Upper lobe of left lung (tissue), 4 donors: ENCODE measurements around the gene GRIN2D.

Experiments
- EP300 ChIP-seq, 4 donors: sonication (generic); formaldehyde crosslinking; IDR thresholded peaks; one replicate each; pipeline ENCODE4 v1.5.1; 2017; ENCODE audit warnings: antibody characterized with exemption in 4 of 4, control low read depth in 2 of 4
- POLR2A ChIP-seq, 4 donors: fragments of 450-650 bp; IDR thresholded peaks; one replicate each; pipeline ENCODE4 v1.5.1; 2016 to 2017; ENCODE audit warnings: antibody characterized with exemption in 4 of 4, mild to moderate bottlenecking in 2 of 4
- TF ChIP-seq, protein P1 (sequence below), 6 experiments: fragments of 450-650 bp in 4 of 6; fragments of 200-600 bp in 2 of 6; sonication (generic) in 2 of 6; IDR thresholded peaks; one replicate each; pipeline ENCODE4 v1.5.1; 2016 to 2019; ENCODE audit warnings: antibody characterized with exemption in 6 of 6

GRCh38 chr19:48442116-48443035 lies 48.9 kb downstream of the GRIN2D start:
- TF ChIP-seq, protein P1, sequence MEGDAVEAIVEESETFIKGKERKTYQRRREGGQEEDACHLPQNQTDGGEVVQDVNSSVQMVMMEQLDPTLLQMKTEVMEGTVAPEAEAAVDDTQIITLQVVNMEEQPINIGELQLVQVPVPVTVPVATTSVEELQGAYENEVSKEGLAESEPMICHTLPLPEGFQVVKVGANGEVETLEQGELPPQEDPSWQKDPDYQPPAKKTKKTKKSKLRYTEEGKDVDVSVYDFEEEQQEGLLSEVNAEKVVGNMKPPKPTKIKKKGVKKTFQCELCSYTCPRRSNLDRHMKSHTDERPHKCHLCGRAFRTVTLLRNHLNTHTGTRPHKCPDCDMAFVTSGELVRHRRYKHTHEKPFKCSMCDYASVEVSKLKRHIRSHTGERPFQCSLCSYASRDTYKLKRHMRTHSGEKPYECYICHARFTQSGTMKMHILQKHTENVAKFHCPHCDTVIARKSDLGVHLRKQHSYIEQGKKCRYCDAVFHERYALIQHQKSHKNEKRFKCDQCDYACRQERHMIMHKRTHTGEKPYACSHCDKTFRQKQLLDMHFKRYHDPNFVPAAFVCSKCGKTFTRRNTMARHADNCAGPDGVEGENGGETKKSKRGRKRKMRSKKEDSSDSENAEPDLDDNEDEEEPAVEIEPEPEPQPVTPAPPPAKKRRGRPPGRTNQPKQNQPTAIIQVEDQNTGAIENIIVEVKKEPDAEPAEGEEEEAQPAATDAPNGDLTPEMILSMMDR (IDR thresholded peaks at IDR 0.05): no peak
- TF ChIP-seq EP300 (IDR thresholded peaks at IDR 0.05) (no peak), POLR2A (IDR thresholded peaks at IDR 0.05) (no peak)
